ENCODE measurements around the gene PRSS12. TPM values are rescaled to one million over a fixed set of nuclear protein-coding genes. Genes with fewer than 3 reads are reported as not detected.

Gene PRSS12
- total RNA-seq, 1 experiment from 2014 or later = 5.4 TPM

- no peak for DNase-seq
- Histone ChIP-seq H3K14ac (ENCODE audit: insufficient read depth, low read length) (no peak overlapping the region), H4K91ac (ENCODE audit: insufficient read length, low read depth, low read length) (no peak overlapping the region), H4K5ac (ENCODE audit: insufficient read length, low read depth, low read length) (no peak overlapping the region), H3K18ac (ENCODE audit: insufficient read length, low read depth, low read length) (no peak overlapping the region), H2BK120ac (ENCODE audit: low read depth, low read length, poor library complexity, severe bottlenecking) (no peak overlapping the region), H3K56ac (ENCODE audit: insufficient read length, low read depth, low read length) (no peak overlapping the region), H3K9me3 (ENCODE audit: control insufficient read depth, low read depth, low read length) (no peaks in the 10 kb centered on the region), H4K20me1 (ENCODE audit: control insufficient read depth, insufficient read depth, insufficient read length) (no peaks in the 10 kb centered on the region), H3T11ph (ENCODE audit: low read length) (no peak overlapping the region), H3K23me2 (ENCODE audit: insufficient read length, low read depth, low read length, poor library complexity, severe bottlenecking) (no peaks in the 10 kb centered on the region), H2AK5ac (ENCODE audit: insufficient read length, low read length) (no peak overlapping the region), H3K27me3 (ENCODE audit: insufficient read depth, low read length) (no peaks in the 10 kb centered on the region), H2BK15ac (ENCODE audit: low read depth, low read length) (no peak overlapping the region), H4K8ac (replicated peaks; ENCODE audit: insufficient read length, low read depth, low read length) (no peak overlapping the region), H2AFZ (ENCODE audit: low read length) (no peak overlapping the region), H3K4me2 (ENCODE audit: insufficient read depth, insufficient read length, low read length) (no peak overlapping the region), H3K27ac (ENCODE audit: insufficient read length, low read depth, low read length) (no peak overlapping the region), H3K79me1 (ENCODE audit: insufficient read depth, low read depth, low read length, poor library complexity, severe bottlenecking) (no peaks in the 10 kb centered on the region), H3K79me2 (ENCODE audit: insufficient read depth, low read length) (no peaks in the 10 kb centered on the region), H3K9ac (ENCODE audit: extremely low read depth, insufficient read length, low read length) (no peak overlapping the region), H3K23ac (ENCODE audit: insufficient read length, low read depth, low read length) (no peak overlapping the region), H3K4me1 (ENCODE audit: insufficient read depth, low read length) (no peaks in the 10 kb centered on the region; the same call in 1 of the 2 replicates), H2BK5ac (ENCODE audit: insufficient read length, low read length) (no peak overlapping the region), H3K4ac (ENCODE audit: low read depth, low read length) (no peak overlapping the region), H2BK12ac (ENCODE audit: insufficient read length, low read depth, low read length) (no peak overlapping the region), H2BK20ac (ENCODE audit: low read depth, low read length, poor library complexity, severe bottlenecking) (no peak overlapping the region)
- Mint-ChIP-seq H3K27ac (no peak overlapping the region), H3K27me3 (ENCODE audit: low read depth) (no peaks in the 10 kb centered on the region), H3K9me3 (no peaks in the 10 kb centered on the region), H3K4me1 (peaks cover 12 to 15% of the 10 kb centered on the region in 2 experiments), H3K36me3 (ENCODE audit: insufficient read depth in 1 of 3, low read depth in 3 of 3) (no peaks in the 10 kb centered on the region), H3K4me3 (no peak overlapping the region)
- no CpG with 5 or more reads among the region's 1 CpG for WGBS (ENCODE audit: extremely low coverage, insufficient read length, low lambda C conversion rate)
- no peak for TF ChIP-seq CTCF (conservative IDR thresholded peaks at IDR 0.05)
These were observed 27.4 kb downstream of the PRSS12 start for GRCh38 chr4:118325431-118325830.
